NCI-H1417 treated with DMSO at 0.1 percent for 48 hours (cell line): ENCODE measurements around the gene TNS3.

ENCODE experiments used
- DNase-seq: peaks from one replicate; lab custom pipeline; 2025; lab: John Stamatoyannopoulos, UW

The TNS3 gene

DNA sequence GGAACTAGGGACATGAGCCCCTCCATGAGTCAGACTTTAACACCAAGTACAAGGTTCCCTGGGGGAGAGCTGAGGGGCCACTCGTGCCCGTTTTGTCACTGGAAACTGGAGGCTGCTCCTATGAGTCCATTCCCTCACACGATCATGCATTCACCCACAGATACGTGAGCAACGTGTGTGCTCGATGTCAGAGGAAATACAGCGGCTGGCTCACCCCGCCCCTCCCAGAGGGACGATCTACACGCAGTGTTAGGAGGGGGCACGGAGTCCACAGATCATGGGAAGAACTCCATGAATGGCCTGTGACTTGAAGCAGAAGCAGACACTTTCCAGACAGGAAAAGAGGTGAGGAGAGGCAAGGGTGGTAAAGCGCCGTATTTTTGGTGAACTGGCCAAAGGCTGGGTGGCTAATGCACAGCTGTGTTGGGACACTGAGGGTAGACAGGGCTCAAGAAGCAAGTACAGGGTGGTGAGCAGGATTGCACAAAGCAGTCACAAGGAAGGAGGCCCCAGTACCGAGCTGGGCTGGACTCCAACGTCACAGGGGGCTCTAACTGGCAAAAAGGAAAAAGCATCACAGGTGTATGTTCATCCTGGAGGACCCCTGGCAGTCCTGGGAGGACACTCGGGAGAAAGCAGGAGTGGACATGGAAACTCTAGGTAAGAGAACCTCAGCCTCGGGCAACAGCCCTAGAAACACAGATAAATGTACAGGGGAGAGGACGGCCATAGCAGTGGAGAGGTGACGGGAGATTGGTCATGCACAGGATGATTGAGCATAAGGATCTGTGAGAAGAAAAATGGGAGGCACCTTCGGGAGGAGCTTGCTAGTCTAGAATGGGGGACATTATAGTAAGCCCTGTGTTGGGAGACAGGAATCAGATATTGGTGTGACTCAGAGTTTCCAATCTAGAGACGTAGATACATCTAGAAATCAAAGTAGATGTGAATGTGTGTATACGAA, 41.2 kb downstream of the TNS3 start:
- no peak for DNase-seq

DNA sequence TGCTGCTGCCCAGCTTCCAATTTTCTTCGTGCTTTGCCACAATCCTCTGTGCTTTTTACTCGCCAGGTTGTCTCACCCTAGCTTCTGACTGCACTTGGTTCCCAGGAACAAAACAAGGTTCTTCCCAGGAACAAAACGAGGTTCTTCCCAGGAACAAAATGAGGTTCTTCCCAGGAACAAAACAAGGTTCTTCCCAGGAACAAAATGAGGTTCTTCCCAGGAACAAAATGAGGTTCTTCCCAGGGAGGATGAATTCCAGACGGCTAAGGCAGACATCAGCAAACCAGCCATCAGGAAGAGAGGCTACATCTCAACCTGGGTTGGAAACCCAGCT, 41.9 kb downstream of the TNS3 start:
- no peak for DNase-seq

GRCh38 chr7:47539398-47540052, 42.4 kb downstream of the TNS3 start:
- no peak for DNase-seq

DNA sequence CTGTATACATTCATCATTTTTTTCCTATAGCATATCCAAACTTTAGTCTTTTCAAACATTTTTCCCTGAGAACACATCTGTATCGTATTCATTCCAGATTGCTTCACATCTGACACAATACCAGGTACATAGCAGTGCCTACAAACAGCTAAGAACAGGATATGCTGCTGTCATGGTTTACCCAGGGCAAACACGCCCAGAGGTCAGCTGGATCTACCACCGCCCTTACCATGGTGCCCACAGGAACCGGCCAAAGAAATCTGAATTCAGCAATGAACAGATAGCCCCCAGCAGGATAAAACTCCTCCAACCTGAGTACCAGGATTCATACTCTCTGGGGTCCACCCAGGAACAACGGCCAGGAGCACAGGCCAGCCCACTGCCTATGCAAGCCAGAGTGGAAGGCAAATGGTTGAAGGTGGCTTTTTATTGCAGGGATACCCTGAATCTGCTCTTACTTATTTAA, 43.0 kb downstream of the TNS3 start:
- DNase-seq, result no peak

GRCh38 chr7:47537716-47538675, 43.9 kb downstream of the TNS3 start:
- no peak for DNase-seq

DNA sequence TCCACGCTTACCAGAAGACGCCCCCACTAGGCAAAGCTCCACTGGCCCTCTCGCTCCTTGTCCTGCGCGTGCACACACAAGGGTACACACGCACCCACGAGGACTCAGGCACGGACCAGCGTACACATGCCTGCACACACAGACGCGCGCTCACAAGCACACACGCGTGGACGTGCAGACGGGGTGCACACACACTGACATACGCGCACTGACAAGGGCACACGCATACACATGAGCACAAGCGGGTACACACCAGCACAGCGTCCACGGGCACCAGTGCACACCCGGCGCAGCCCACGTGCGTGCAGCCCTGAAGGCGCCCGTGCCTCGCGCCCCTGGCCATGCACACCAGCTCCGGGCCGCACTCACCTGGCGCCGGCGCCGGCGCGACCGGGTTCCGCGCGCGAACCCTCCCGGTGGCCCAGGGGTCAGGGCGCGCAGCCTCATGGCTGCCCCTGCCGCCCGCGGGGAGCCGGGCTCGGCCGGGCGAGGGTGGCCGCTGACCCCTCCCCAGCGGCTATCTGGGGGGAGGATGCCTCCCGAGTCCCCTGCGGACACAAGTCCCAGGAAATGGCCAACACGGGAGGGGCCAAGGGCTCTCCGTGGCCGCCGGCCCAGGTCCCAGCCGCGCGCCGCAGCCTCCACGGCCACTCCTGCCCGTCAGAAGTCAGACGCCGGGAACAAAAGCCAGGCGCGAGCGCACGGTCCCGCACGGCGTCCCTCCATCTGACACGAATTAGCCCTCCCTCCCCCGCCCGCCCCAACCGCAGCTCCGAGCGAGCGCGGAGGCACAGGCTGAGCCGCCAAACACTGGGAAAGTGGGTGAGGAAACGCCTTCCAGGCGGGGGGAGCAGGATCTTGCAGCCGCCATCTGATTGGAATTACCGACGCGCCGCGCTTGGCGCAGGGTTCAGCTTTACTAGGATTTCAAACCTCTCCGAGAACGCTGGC, 45.0 kb downstream of the TNS3 start:
- no peak for DNase-seq

DNA sequence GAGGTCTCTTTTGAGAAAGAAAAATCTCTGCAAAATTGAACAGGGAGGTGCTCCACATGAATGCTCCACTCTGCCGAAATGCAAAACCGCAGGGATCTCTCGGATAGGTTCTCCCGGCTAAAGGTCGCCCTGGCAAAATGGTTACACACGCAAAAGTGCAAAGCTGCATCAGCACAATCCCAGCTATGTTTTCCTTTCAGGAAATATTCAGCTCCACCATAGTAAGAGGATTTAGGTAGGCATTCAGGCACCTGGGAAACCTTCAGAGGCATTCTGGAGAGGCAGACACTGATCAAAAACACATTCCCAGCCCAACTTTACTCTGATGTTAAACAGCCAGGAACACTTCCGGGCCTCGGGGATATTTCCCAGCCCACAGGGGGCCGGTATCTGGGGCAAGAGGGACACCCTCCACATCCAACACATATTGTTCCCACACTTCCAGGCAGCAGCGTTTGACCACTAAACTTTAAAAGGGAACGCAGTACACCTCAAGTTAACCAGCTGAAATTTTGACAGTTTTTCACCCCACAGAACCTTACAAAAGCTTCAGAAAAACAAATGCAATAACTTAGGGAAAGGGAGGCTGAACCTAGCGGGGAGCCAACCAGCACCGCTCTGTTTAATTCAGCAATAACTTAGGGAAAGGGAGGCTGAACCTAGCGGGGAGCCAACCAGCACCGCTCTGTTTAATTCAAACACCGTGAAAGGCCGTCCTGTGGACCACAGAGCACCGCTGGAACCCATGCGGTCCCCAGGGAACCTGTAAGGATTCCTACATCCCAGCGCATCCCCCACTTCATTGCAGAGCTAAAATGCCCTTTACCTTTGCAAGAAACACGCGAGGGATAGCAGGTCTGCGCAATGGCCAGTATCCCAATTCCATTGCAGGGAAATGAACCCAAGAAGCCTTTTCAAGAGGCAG, 45.9 kb downstream of the TNS3 start:
- DNase-seq, result no peak

DNA sequence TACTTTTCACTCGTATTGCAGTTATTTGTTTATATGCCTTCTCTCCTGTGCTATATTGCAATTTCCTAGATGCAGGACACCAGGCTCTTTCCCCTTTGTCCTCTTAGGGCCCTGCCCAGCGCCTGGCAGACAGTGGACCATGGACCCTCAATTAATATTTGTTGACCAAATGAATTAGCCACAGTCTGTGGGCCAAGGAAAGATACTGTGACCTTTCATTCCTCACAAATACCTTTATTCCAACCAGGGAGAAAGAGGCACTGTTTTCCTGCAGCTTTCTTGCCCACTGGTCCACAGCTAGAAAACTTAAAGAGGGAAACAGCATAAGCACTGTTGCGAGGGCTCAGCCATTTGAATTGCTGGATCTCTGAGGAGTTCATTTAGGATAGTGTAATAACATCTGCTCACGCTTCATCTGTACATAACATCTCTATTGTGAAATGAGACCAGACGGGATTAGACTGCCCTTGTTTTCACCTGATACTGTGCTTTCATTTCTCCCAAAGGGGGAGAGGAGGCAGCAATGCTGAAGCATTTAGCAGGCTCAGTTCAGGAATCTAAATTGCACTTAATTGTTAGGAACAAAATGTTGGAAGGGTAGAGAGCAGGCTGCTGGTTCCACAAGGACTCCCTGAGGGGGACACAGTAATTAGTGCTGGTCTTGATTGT, 46.7 kb downstream of the TNS3 start:
- no peak for DNase-seq

DNA sequence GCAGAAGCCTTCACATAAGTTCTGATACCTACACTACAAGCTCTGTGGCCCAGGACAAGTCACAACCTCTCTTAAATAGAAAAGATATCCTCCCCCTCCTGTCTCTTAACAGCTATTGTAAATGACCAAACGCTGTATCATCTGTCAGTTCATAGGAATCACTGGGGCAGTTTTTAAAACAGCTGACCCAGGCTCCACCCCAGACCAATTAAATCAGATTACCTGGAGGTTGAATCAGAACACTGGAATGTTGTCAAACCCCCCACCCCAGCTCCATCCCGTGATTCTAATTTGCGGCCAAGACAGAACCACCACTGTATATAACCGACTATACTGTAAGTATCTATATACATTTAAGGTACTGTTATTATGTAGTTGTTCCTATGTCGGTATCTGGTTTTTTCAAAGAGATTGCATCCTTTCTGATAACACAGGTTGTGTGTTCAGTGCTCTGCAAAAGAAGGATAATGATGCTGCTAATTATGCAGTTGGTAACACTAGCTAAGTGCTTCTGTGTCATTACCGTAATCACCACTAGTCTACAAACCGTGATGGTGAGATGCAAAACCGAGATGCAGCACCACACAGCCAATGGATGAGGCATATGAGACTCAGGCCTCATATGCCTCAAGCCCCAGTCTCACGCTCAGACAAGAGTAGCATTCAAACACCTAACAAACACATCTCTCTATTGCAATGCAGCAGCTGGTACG, 47.4 kb downstream of the TNS3 start:
- no peak for DNase-seq

GRCh38 chr7:47531584-47532492, 50.1 kb downstream of the TNS3 start:
- DNase-seq, result no peak

DNA sequence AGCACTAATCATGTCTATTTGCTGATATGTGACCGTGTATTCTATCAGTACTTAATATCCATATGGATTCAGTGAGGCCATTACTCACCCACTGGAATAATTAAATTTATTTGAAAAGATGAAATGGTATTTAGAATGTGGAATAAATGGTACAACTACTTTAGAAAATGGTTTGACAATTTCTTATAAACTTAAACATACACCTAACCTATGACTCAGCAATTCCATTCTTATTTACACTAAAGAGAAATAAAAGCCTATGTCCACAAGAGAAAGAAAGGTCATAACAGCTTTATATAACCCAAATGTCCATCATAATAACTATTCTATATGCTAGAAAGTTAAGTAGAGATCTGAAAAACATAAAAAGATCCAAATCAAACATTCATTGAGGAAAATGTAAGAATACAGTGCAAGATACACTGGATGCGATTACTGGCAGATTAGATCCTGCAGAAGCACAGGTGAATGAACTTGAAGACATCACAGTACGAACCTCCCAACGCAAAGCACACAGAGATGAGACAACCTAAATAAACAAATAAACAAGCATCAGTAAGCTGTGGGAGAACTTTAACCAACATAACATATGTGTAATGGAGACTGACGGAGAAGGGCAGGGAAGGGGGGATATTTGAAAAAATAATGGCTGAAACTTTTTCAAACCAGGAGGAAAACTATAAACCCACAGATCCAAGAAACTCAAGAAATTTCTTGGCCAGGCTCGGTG, 51.9 kb downstream of the TNS3 start:
- DNase-seq, result no peak

DNA sequence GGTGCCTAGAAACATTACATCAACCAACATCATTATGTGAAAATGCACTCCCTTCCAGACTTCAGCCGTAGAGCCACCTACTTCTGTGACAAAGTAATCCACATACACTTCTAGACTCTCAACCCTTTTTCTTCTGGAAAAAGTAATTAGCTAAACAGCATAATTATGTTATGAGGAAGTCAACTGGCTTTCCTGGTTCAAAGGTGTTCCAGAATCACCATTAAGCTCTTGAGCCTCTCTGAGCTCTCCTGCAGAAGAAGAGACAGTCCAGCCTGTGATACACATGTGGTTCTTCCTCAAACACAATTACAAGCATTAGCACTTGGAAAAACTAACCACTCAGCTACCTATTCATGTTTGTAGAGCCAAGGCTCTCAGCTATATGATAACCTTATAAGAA, 52.5 kb downstream of the TNS3 start:
- DNase-seq, result no peak

- DNase-seq, result no peak
These were observed 53.4 kb downstream of the TNS3 start for GRCh38 chr7:47528471-47528870.

- DNase-seq, result no peak
These were observed 55.4 kb downstream of the TNS3 start for GRCh38 chr7:47526466-47526865.

DNA sequence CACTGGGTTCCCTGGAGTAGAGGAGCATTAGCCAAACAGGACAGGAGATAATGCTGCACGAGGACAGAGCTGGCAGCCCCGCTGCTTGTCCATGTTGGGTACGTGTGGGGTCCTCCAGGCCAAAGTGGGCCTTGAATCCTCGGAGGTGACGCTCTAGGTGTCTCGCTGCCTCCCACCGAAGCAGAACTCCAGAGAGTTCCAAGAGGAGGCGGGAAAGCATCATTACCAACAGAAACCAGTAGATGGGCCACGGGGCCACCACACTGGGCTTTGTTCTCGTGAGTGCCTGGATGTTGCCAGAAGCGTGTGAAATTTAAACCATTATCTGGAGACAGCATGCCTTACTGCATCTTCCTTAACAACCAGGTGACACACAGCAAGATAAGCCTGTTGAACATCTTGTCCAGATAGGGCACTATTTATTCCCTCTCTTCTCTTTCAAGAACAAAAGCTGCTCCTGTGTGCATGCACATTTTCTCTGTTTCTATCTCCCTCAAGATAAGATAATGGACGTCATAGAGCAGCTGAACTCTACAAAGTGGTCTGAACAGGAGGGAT, 56.8 kb downstream of the TNS3 start:
- DNase-seq, result no peak

DNA sequence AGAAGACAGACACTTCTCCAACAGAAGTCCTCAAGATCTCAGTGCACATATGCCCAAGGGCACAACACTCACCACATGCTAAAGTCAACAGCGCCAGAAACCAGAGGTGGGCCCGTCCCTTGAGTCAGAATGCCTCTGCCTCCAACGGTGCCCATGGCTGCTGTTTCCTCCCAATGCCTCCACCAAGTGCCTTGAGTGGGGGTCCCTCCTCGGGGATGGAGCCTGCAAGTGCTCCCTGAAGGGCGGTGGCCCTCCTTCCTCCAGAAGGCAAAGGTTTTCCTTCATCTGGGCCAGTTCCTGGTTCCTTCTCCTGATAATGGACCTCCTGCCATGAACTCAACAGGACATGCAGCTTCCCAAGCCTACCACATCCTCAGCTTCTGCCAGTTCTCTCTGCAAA, 58.5 kb downstream of the TNS3 start:
- DNase-seq, result no peak
